Activated T-cell treated with anti-CD3 and anti-CD28 coated beads for 4 hours (primary cell): ENCODE data around the gene GAREM1.

Source experiments
- DNase-seq: peaks from one replicate; pipeline ENCODE4 v3.0.0-alpha.2; 2020

GAREM1 gene

GRCh38 chr18:32286749-32287148 lies 183.9 kb downstream of the GAREM1 start:
- DNase-seq: no peak

DNA sequence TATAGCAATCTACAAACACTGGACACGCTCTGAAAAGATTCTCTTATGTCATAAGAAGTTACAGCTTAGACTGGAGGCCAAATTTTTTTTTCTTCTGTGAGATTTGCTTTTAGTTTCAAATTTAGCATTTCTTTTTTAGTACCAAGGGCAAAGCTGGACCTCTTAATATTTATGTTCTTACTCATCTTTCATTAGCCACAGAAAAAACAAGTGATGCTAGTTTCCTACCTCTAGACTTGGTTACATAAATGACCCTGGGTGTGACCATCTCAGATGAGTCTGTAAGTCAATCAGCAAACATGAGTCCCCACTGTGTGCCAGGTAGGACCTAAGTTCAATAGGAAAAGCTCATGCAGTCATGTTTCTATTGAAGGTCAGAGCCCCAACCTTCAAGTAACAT lies 186.4 kb downstream of the GAREM1 start:
- DNase-seq: no peak

- DNase-seq: no peak
Measured at GRCh38 chr18:32280911-32281310, 189.8 kb downstream of the GAREM1 start.

GRCh38 chr18:32280188-32280783 lies 190.4 kb downstream of the GAREM1 start:
- no peak for DNase-seq

DNA sequence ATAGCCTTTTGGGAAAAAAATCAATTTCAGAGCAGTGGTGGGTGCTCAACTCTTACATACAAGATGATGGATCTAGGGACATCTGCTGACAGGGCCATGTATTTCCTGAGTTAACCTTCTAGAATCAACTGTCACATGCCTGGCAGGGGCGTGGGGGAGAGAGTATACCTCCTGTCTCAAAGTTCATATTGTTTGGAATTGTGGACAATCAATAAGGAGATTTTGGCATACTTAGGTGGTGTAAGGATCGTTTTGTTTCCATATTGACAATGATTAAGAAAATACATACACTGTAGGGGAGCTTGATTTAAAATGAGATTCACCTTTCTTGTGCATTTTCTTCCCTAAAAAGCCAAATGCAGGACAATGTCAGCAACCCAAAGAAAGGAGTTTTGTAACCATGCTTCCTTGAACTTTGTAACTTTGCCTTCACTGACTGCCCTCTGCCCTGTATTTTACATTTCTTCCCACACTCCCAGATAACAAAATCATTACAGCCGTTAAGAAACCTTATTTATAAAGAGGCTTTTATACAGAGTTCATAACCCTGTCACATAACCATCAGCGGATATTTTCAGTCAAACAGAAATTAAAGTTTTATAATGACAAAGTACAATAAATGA lies 192.4 kb downstream of the GAREM1 start:
- no peak for DNase-seq

DNA sequence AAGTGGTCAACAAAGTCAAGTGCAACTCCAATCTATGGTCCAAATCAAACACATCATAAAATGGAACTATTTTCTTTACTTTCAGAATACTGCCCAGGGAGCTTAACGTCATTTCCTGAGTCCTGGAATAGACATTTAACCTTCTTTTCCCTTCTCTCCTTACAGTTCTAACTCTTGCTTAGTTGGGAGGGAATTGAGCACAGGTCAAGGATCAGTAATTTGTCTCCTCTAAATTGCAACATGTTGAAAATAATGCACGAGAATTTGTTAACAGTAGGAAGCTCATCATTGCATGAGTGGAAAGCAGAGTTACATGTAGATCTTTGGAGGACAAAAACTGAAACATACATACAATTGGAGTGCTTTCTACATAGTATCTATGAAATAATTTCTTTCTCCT lies 193.1 kb downstream of the GAREM1 start:
- DNase-seq: no peak

- no peak for DNase-seq
Measured at GRCh38 chr18:32276906-32277305, 193.8 kb downstream of the GAREM1 start.

- DNase-seq: no peak
Measured at GRCh38 chr18:32276256-32276655, 194.4 kb downstream of the GAREM1 start.

- no peak for DNase-seq
Measured at GRCh38 chr18:32275221-32275620, 195.5 kb downstream of the GAREM1 start.

DNA sequence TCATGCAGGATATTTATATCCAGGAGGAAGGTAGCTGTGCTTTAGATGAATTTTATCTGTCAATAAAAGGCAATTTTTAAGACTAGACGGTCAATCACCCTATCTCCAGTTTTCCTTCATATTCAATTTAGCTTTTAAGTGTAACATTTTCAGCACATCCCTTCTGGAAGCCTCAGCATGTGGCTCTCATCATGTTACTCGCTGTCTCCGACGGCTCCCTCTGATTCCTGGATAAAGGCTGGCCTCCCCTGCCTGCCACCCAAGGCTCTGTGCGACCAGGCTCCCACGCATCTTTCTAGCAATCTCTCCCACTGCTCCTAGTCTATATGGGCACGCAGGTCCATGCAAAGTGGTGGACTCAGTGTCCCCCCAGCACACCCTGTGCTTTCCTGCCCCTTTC lies 196.4 kb downstream of the GAREM1 start:
- DNase-seq: no peak

- no peak for DNase-seq
Measured at GRCh38 chr18:32271672-32272208, 198.9 kb downstream of the GAREM1 start.

DNA sequence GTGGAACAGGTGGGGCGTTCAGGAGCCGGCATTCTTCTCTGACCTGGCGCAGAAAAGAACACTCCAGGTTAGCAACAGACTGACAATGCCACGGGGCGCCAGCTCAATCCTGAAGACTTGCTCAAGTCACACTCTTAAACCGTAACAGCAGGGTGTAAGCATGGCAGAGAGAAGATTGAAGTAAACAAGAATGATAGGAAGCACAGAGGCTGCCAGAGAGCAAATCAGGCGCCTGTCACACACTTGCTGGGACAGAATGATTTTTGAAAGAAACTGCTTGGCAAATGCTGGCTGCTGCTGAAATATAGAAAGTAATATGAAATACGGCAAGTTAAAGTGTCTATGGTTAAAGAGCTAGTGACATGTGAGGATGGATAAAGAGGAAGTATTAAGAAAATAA lies 200.3 kb downstream of the GAREM1 start:
- no peak for DNase-seq

- no peak for DNase-seq
Measured at GRCh38 chr18:32267463-32267862, 203.2 kb downstream of the GAREM1 start.

DNA sequence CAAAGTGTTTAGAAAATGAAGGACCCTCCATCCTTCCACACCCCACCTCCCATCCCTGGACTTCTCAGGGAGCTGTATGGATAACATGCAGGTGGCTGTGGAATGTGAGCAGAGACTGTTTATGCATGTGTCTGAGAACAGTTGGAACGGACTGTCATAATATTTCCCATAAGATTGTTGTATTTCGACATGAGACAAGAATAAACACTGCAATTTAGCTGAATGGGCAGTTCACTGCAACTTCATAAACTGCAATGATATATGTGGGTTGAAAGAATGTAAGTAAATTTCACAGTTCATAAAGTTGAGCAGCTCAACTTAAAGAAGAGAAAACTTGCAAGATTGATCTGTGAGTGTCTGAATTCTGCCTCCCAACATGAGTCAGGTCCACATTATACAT lies 206.3 kb downstream of the GAREM1 start:
- DNase-seq: no peak

DNA sequence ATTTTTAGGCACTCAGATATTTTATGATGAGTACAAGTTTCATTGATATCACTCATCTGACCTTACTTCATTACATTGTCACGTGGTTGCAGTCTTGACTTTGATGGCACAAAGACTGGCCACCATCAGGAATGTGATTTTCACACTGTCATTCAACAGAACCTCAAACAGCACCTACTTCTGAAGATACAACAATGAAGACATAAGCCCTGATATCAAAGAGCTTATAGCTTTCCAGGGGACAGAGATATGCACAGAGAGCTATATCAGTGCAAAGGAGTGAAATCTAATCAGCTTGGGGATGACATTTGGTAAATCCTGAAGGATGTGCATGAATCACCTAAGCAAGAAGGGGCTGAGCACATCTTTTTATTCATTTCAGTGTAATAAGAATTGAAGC lies 208.6 kb downstream of the GAREM1 start:
- no peak for DNase-seq

GRCh38 chr18:32261003-32261402 lies 209.7 kb downstream of the GAREM1 start:
- DNase-seq: no peak

DNA sequence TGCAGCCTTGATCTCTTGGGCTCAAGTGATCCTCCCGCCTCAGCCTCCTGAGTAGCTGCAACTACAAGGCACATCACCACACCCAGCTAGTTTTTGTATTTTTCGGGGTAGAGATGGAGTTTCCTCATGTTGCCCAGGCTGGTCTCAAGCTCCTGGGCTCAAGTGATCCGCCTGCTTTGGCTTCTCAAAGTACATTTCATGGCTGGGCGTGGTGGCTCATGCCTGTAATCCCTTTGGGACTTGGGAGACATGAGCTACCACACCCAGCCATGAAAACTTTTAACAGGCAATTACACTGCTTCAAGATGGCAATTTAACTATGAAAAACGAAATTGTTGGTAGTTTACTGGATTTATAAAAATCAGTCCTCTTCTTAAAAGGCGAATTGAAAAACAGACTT lies 211.1 kb downstream of the GAREM1 start:
- no peak for DNase-seq

GRCh38 chr18:32258558-32259204 lies 212.0 kb downstream of the GAREM1 start:
- no peak for DNase-seq

DNA sequence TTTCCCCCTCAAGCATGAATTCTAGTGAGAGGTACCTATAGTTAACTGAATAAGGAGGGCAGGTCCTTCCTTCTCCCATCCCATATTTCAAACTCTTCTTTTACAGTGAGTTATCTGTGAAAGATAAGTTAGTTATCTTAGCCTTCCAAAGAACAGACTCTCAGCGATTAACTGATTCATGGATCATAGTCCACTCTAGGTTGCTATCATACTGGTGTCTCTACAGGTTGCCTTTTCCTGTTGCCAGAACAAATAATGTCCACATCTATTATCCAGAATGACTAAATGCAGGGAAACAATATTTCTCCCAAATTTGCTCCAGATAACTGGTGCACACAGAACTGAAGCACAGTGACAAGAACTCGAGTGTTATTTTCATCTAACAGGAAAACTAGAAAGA lies 212.5 kb downstream of the GAREM1 start:
- DNase-seq: no peak

DNA sequence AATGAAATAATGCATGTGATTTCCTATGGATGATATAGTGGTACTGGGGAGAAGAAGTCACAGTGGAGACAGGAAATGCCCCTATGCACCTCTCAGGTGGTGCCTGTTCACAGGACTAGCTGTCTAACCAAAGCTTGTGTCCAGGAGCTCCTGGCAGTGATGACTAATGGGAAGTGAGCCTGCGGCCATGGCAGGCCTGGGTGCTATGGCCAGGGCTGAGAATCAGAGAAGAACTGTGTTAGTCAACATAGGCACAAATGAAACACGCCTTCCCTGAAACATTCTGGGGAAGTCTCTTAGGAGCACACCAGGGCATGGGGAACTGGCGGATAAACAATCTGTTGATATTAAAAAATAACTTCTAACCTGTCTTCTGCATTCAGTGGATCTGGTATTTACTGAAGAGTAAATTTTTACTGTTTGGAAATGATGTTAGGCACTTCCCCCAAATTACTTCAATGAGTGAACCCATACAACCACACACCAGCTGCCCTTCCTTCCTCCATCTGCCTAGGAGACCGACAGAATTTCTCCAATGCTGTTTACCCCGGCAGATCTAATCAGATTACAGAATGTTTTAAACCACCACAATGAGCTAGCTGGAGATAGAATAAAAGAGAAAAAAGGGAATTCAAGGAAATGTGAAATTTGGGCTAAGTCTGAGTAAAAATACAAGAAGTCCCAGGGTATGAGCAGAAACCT lies 213.4 kb downstream of the GAREM1 start:
- no peak for DNase-seq

GRCh38 chr18:32255570-32255969 lies 215.1 kb downstream of the GAREM1 start:
- DNase-seq: no peak

DNA sequence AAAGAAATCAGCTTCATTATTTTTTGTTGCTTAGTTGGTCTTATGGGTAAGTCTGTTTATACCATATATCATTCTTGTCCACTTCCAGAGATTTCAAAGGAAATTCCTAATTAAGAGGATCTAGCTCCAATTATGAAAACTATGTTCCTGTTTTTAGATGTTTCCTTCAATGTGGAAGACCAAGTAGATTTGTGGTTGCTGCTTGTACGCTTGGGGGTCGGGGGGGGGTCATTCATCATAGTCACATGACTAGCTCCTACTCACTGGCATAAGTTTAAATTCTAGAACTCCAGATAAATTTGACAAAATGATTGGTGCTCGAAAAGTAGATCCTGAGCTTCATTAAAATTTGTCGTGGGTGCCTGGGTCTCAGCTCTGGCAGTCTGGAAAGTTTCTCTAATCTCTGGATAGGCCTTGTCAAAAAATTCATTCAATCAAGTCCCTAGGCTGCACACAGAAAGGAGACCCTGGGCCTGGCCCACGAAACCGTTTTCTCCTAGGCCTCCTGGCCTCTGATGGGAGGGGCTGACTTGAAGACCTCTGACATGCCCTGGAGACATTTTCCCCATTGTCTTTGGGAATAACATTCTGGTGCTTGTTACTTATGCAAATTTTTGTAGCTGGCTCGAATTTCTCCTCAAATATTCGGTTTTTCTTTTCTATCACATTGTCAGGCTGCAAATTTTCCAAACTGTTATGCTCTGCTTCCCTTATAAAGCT lies 218.4 kb downstream of the GAREM1 start:
- DNase-seq: no peak

DNA sequence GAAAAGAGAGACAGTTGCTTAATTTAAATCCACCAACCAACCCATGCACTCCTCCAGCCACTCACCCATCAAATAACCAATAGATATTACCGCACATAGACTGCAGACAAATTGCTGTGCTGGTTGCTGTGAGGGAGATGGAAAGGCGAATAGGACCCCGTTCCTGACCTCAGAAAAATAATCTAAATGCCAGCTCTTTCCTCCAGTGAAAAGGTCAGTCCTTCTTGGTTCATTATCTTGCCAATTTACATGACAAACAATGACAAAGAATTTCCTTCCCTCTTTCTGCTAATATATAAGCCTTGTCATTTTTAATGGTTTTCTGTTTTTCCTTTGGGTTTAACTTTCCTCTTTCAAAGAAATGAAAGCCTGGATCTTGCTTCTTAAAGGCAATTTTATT lies 219.2 kb downstream of the GAREM1 start:
- no peak for DNase-seq
